H1 (cell line): ENCODE data around the gene DNAJC7. TPM values are rescaled to one million over a fixed set of nuclear protein-coding genes. Genes with fewer than 3 reads are reported as not detected.

ENCODE experiments used
- CTCF ChIA-PET: fragments of 300-600 bp; sonication (Branson Sonifier 250); formaldehyde crosslinking; loops from one replicate; lab custom pipeline; 2021; ENCODE audit not compliant: partially characterized antibody; lab: Charles Lee
- POLR2A ChIA-PET: fragments of 300-600 bp; sonication (Branson Sonifier 250); formaldehyde crosslinking; loops from one replicate; lab custom pipeline; 2021; ENCODE audit warnings: inconsistent platforms; ENCODE audit not compliant: partially characterized antibody; lab: Charles Lee
- DNase-seq, 2 experiments: peaks; one replicate each; pipeline versions ENCODE4 v3.0.0 to v3.0.0-alpha.2; 2010 to 2022; ENCODE audit warnings: low spot score in 2 of 2, low read depth in 1 of 2, mixed read lengths in 1 of 2
- FAIRE-seq: peaks from 2 replicates; lab custom pipeline; 2011; peaks lifted over from hg19 to GRCh38; lab: Jason Lieb, UNC
- H2AFZ ChIP-seq: 2 replicates; pipeline ENCODE4 v1.8.1; 2012; ENCODE audit warnings: low read length, inconsistent platforms
- H2AK5ac ChIP-seq: 2 replicates; pipeline ENCODE4 v1.6.1; 2013; ENCODE audit warnings: low read depth, low read length
- H2BK120ac ChIP-seq: replicated peaks from 2 replicates; pipeline ENCODE3; 2013; ENCODE audit warnings: low read depth, low read length, inconsistent platforms
- H2BK12ac ChIP-seq: 2 replicates; pipeline ENCODE4 v1.6.1; 2013; ENCODE audit warnings: low read depth, low read length
- H2BK15ac ChIP-seq: 2 replicates; pipeline ENCODE4 v1.6.1; 2013; ENCODE audit warnings: low read length
- H2BK20ac ChIP-seq: 2 replicates; pipeline ENCODE4 v1.6.1; 2013; ENCODE audit warnings: low read length
- H2BK5ac ChIP-seq: 2 replicates; pipeline ENCODE4 v1.6.1; 2013; ENCODE audit warnings: low read depth, low read length
- H3K14ac ChIP-seq: 2 replicates; pipeline ENCODE4 v1.6.1; 2013; ENCODE audit warnings: inconsistent platforms; ENCODE audit not compliant: insufficient read length
- H3K18ac ChIP-seq: 2 replicates; pipeline ENCODE4 v1.6.1; 2013; ENCODE audit warnings: low read length; ENCODE audit errors: extremely low read depth
- H3K23ac ChIP-seq: 2 replicates; pipeline ENCODE4 v1.6.1; 2013; ENCODE audit warnings: inconsistent platforms; ENCODE audit not compliant: insufficient read length
- H3K23me2 ChIP-seq: 2 replicates; pipeline ENCODE4 v1.6.1; 2013; ENCODE audit warnings: low read depth, low read length
- H3K27ac ChIP-seq: 2 replicates; pipeline ENCODE4 v1.6.1; 2011; ENCODE audit warnings: low read depth, low read length, inconsistent platforms
- H3K27me3 ChIP-seq, 4 experiments: replicated peaks in 1 of 4; 1 replicate in 1 of 4; 2 replicates in 3 of 4; pipeline versions ENCODE4 v1.6.1 to v1.8.1; 2011 to 2013; ENCODE audit warnings: low read length in 3 of 4, mild to moderate bottlenecking in 3 of 4, inconsistent platforms in 2 of 4, mixed read lengths in 2 of 4, moderate library complexity in 1 of 4; ENCODE audit not compliant: control insufficient read depth in 3 of 4, insufficient read depth in 3 of 4; ENCODE audit errors: extremely low read depth in 1 of 4
- H3K36me3 ChIP-seq, 4 experiments: 2 replicates each; pipeline versions ENCODE4 v1.6.1 to v1.8.1; 2011 to 2013; ENCODE audit warnings: mild to moderate bottlenecking in 4 of 4, low read length in 3 of 4, moderate library complexity in 2 of 4, control low read depth in 1 of 4, inconsistent platforms in 1 of 4; ENCODE audit not compliant: insufficient read depth in 4 of 4, control insufficient read depth in 2 of 4
- H3K4ac ChIP-seq: replicated peaks from 2 replicates; pipeline ENCODE3; 2013; ENCODE audit warnings: low read length, low read depth, mixed read lengths, inconsistent platforms; ENCODE audit not compliant: insufficient read length
- H3K4me1 ChIP-seq, 4 experiments: replicated peaks in 1 of 4; 1 replicate in 1 of 4; 2 replicates in 3 of 4; pipeline versions ENCODE4 v1.6.1 to v1.8.1; 2011 to 2013; ENCODE audit warnings: low read length in 3 of 4, inconsistent platforms in 2 of 4, mixed read lengths in 1 of 4; ENCODE audit not compliant: insufficient read depth in 4 of 4, control insufficient read depth in 3 of 4
- H3K4me2 ChIP-seq, 2 experiments: 2 replicates each; pipeline versions ENCODE4 v1.6.1 to v1.8.1; 2011 to 2013; ENCODE audit warnings: low read depth in 2 of 2, low read length in 2 of 2, control low read depth in 1 of 2, inconsistent platforms in 1 of 2, mild to moderate bottlenecking in 1 of 2; ENCODE audit not compliant: insufficient read depth in 1 of 2
- H3K4me3 ChIP-seq, 4 experiments: fragments of 200-600, 300-600 bp in 1 of 4; sonication (generic), shearing (Covaris generic), sonication (Bioruptor Twin) in 1 of 4; 2 replicates each; pipeline versions ENCODE4 v1.5.1 to v1.8.1; 2011 to 2016; ENCODE audit warnings: low read length in 4 of 4, low read depth in 3 of 4, control low read depth in 2 of 4, inconsistent platforms in 2 of 4, mild to moderate bottlenecking in 2 of 4, mixed read lengths in 1 of 4, moderate library complexity in 1 of 4; ENCODE audit not compliant: insufficient read depth in 2 of 4; ENCODE audit errors: extremely low read depth in 1 of 4
- H3K56ac ChIP-seq: replicated peaks from 2 replicates; pipeline ENCODE3; 2013; ENCODE audit warnings: low read depth, mild to moderate bottlenecking, mixed read lengths, low read length, inconsistent platforms; ENCODE audit not compliant: insufficient read length
- H3K79me1 ChIP-seq: 2 replicates; pipeline ENCODE4 v1.6.1; 2013; ENCODE audit warnings: low read depth, low read length, control low read depth
- H3K79me2 ChIP-seq, 2 experiments: 2 replicates each; pipeline versions ENCODE4 v1.6.1 to v1.8.1; 2012 to 2013; ENCODE audit warnings: low read length in 2 of 2, mild to moderate bottlenecking in 2 of 2, inconsistent platforms in 1 of 2; ENCODE audit not compliant: insufficient read depth in 2 of 2, control insufficient read depth in 1 of 2
- H3K9ac ChIP-seq, 4 experiments: replicated peaks in 1 of 4; 1 replicate in 1 of 4; 2 replicates in 3 of 4; pipeline versions ENCODE4 v1.6.1 to v1.8.1; 2011 to 2013; ENCODE audit warnings: low read depth in 3 of 4, low read length in 3 of 4, control low read depth in 2 of 4, mild to moderate bottlenecking in 2 of 4, moderate library complexity in 2 of 4, inconsistent platforms in 1 of 4; ENCODE audit errors: extremely low read depth in 1 of 4
- H3K9me3 ChIP-seq, 2 experiments: 2 replicates each; pipeline versions ENCODE4 v1.6.1 to v1.8.1; 2012 to 2013; ENCODE audit warnings: mild to moderate bottlenecking in 2 of 2, moderate library complexity in 2 of 2, control low read depth in 1 of 2, inconsistent platforms in 1 of 2, low read depth in 1 of 2, low read length in 1 of 2, mixed read lengths in 1 of 2; ENCODE audit not compliant: insufficient read depth in 2 of 2
- H4K20me1 ChIP-seq, 2 experiments: replicated peaks in 1 of 2; 2 replicates each; pipeline versions ENCODE3 to v1.8.1; 2011 to 2013; ENCODE audit warnings: inconsistent platforms in 2 of 2, low read length in 2 of 2, mild to moderate bottlenecking in 1 of 2; ENCODE audit not compliant: insufficient read depth in 2 of 2, control insufficient read depth in 1 of 2
- H4K5ac ChIP-seq: 2 replicates; pipeline ENCODE4 v1.6.1; 2013; ENCODE audit warnings: low read length, low read depth, mixed read lengths, inconsistent platforms; ENCODE audit not compliant: insufficient read length
- H4K8ac ChIP-seq: 2 replicates; pipeline ENCODE4 v1.8.0; 2013; ENCODE audit warnings: mild to moderate bottlenecking, moderate library complexity, low read length, inconsistent platforms; ENCODE audit not compliant: insufficient read depth; ENCODE audit errors: extremely low read depth
- H4K91ac ChIP-seq: replicated peaks from 2 replicates; pipeline ENCODE3; 2013; ENCODE audit warnings: low read length, mixed read lengths, inconsistent platforms; ENCODE audit not compliant: insufficient read length
- POLR2AphosphoS5 ChIP-seq: IDR thresholded peaks from 2 replicates; pipeline ENCODE4 v1.6.1; 2011; ENCODE audit warnings: low read depth, low read length
- POU5F1 ChIP-seq: IDR thresholded peaks from 2 replicates; pipeline ENCODE4 v1.6.1; 2011; ENCODE audit warnings: low read depth, mild to moderate bottlenecking, low read length, moderate library complexity
- WGBS, 2 experiments: shearing (Covaris generic) in 1 of 2; methylation state at CpG; one replicate each; pipeline versions ENCODE4 v1.1.6 to v1.1.7; 2013 to 2015; ENCODE audit warnings: low lambda C conversion rate in 2 of 2, mixed read lengths in 2 of 2, inconsistent platforms in 1 of 2, low coverage in 1 of 2, missing lambda C conversion rate in 1 of 2; ENCODE audit not compliant: insufficient replicate concordance in 2 of 2, insufficient coverage in 1 of 2, insufficient read length in 1 of 2; ENCODE audit errors: extremely low coverage in 1 of 2, missing lambda C conversion rate in 1 of 2; 5-methylcytosine and 5-hydroxymethylcytosine counted together
- polyA plus RNA-seq, 7 experiments: library from polyadenylated mRNA; depleted of rRNA in 3 of 7; stranded (reverse) in 5 of 7; unstranded in 2 of 7; fragments of >200 nt in 5 of 7; fragments of 200-250 nt in 2 of 7; gene quantifications; 1 replicate in 5 of 7; 2 replicates in 1 of 7; 4 replicates in 1 of 7; pipeline versions ENCODE4 v1.2.1 to v1.2.3, GENCODE V29; 2011 to 2013; ENCODE audit warnings: missing spikeins in 2 of 7, mixed read lengths in 2 of 7
- total RNA-seq: library from RNA; stranded (reverse); fragmentation: NEBNext Ultra II Directional; extraction: Animal tissue kit (Norgen Biotek cat#: 25700); gene quantifications from 2 replicates; pipeline ENCODE4 v1.2.1, GENCODE V29; 2021

DNAJC7 gene
- total and polyA plus RNA-seq, 2 of the 8 experiments (the other 6 are each of a cell fraction or from before 2014, with no cell fraction given): 31.0 to 148 TPM

- FAIRE-seq: no peak
- no peaks in the 10 kb centered on the region for H3K79me2 ChIP-seq
- H3K18ac ChIP-seq: no peak overlapping the region
- H2BK12ac ChIP-seq: peak overlapping the region; percentile 90
- H2BK15ac ChIP-seq: no peak overlapping the region
- peak overlapping the region; percentile 86 to 95 for H3K4me2 ChIP-seq
- H2AK5ac ChIP-seq: peak overlapping the region; percentile 41; the same call in 1 of the 2 replicates
- no peak overlapping the region for H3K14ac ChIP-seq
- H2BK120ac ChIP-seq: no peak overlapping the region
- no peak overlapping the region for H3K9ac ChIP-seq
- peak overlapping the region in 1 of 4 experiments; percentile 96; a peak in 4 of 8 replicates for H3K4me3 ChIP-seq
- H2BK20ac ChIP-seq: no peak overlapping the region
- peak; percentile 71; the same call in 1 of the 2 replicates for TF ChIP-seq POLR2AphosphoS5
- no peak for TF ChIP-seq POU5F1
- TF ChIP-seq, all 59 proteins: peak for 1
- Histone ChIP-seq H3K79me1 (peaks cover 3% of the 10 kb centered on the region; the same call in 1 of the 2 replicates), H3K4ac (no peak overlapping the region), H4K91ac (no peak overlapping the region), H3K4me1 (peaks cover 0 to 10% (median 5%) of the 10 kb centered on the region in 4 experiments; a peak in 6 of 7 replicates), H2AFZ (no peak overlapping the region), H3K23me2 (peaks cover 8% of the 10 kb centered on the region; the same call in 1 of the 2 replicates), H4K8ac (no peak overlapping the region; the same call in 1 of the 2 replicates), H3K27ac (no peak overlapping the region), H3K9me3 (no peaks in the 10 kb centered on the region), H4K20me1 (peaks cover 2 to 16% of the 10 kb centered on the region in 2 experiments), H3K23ac (no peak overlapping the region), H3K36me3 (peaks cover 5 to 15% (median 13%) of the 10 kb centered on the region in 4 experiments; a peak in 6 of 8 replicates), H3K56ac (no peak overlapping the region), H4K5ac (no peak overlapping the region), H3K27me3 (no peaks in the 10 kb centered on the region), H2BK5ac (peak overlapping the region; percentile 3; the same call in 1 of the 2 replicates)
- ChIA-PET CTCF (interaction anchor here (0.6 to 11.6 kb wide), 12 partner anchors 7 to 104 kb away, joined by 3 to 205 read pairs (median 3); partner anchors contain the start of genes ACLY, NKIRAS2 and ODAD4), POLR2A (interaction anchor here (0.8 to 6.3 kb wide), 20 partner anchors 8 to 146 kb away, joined by 3 to 67 read pairs (median 6); partner anchors contain the start of genes ACLY, DNAJC7, NKIRAS2 and ODAD4)
- 95% methylated on average over 33 of the region's 37 CpGs; no CpG with 5 or more reads in 1 of the 2 experiments for WGBS, 2 experiments
- no peak for DNase-seq
These were observed 49.2 kb downstream of the DNAJC7 start for GRCh38 chr17:41967921-41968578.
